GM19193 (cell line): ENCODE data around the gene RNASE13.

Source experiments
- POLR2A ChIP-seq: IDR thresholded peaks from 4 replicates; pipeline ENCODE4 v1.6.1; 2011; ENCODE audit not compliant: insufficient read depth, insufficient read length; ENCODE audit errors: extremely low read depth

The RNASE13 gene

DNA sequence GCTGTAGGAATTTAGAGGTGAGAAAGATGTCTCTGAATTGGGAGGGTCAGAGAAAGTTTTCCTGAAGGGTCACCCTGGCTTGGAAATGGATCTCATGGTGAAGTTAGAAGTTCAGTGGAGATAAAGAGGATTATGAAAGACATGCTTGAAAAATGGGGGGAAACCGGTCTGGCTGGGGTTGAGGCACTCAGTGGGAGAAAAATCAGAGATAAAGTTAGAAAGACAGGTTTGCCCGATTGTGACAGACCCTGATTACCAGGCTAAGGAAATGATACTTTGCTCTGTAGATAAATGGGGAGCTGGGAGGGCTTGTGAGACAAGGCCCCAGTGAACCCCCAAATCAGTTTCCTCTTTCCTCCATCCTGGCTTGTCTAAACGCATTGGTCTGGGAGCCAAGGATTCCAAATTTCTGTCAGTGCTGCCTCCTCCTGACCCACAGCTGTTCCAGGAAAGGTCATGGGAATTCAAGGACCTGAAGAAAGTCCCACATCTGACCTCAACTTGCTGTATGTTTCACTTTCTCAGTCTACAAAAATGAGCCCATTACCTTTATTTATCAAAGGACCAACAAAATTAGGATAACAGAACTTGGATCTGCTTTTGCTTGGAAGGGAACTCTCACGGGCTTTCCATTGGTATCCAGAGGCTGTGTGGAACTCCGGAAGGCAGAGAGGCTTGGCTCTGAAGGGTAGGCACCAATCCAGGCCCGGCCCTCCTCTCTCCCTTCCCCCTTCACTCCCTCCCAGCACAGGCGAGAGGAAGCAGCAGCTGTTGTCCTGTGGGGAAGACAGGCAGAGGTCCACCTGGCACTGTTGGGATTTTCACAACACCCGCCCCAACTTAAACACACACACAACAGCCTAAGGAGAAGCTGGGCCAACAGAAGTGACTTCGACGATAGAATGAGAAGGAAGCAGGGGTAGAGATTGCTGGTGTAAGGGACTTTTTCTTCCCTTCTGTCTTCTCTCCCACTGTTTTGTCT, 4.1 kb upstream of the RNASE13 start:
- TF ChIP-seq POLR2A = no peak

DNA sequence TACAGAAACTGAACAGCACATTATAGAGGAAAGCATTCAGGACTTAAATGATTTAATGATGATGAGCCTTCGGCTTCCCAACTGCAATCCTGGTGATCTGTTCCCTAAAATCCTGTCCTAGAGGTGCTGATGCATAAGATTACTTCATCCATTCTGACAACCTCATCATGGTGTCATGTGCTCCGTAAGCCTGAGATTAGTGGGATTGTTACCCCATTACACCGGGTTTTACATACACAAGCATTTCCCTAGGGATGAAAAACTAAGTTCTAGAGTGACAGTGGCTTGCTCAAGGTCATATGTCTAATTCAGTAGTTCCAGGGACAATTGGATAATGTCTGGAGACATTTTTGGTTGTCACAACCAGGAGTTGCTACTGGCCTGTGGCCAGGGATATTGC, 2.5 kb upstream of the RNASE13 start:
- no peak for TF ChIP-seq POLR2A

DNA sequence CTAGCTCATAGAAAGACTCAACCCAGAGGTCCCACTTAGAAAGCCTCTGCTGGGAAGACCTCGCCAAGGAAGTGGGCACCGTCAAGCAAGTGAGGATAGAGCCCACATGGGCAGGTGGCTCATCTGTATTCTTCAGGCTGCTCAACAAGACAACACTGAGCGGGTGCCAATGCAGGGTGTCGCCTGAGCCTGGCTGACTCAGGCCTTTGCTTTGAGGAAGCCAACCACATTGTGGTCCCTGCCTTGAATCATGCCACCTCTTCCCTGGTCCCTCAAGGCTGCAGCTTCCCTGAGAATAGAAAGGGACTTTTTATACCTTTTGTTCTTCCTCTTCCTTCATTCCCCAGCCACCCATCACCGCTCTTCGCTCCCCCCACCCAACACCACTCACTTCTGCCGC, 2.1 kb upstream of the RNASE13 start:
- no peak for TF ChIP-seq POLR2A

DNA sequence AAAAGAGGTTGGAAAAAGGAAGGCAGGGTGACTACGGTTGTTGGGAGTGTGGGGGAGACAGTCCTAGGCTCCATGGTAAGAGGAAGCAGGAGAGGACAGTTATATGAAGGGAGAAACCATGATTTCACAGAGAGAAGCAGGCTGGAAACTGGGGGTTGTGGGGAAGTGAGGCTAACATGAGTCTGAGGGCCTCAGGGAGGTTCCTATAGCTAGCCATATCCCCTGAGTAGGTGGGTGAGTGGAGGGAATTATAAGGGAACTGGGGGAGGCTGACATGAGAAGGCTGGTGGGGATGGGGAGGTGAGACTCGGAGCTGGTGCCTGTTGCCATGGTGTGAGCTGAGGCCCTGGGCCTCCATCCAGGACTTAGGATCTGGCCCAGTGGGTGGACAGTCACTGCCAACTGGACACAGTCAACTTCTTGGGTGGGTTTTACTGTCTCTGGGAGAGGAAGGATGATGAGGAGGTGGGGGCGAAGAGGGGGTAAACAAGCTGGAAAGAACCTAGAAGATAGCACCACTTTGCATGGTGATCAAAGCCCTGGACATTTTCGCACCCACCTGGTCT, 1.4 kb downstream of the RNASE13 start:
- no peak for TF ChIP-seq POLR2A

DNA sequence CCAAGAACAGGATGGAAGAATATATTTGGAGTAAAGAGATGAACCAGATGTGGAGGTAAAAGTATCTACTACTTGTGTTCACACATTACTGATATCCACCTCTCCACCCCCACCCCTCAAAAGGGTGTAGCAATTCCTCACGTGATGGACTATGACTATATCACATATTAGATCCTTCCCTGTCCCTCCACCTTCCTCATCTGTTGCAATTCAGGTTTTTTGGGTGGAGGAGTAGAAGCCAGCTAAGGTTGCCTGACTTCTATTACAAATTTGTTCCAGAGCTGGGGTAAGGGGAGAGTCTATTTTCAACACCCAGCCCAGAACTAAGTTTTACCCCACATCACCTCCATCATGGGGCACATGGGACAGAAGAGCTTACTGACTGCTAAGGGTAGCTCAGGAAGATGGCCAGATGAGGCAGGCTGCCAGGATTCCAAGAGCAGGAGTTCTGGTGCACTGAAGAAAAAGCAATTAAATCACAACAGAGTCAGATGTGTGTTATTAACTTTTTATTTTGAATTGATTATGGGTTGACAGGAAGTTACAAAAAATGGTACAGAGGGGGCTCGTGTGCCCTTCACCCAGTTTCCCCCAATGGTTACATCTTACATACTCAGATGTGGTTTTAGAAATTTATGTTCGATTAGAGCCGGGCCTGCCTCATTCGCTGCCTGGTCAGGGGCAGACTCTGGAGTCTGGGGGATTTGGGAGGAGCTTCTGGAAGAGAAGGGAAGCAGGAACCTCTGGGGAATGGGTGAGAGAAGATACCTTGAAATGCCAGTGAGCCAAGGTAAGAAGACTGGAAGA, 2.1 kb downstream of the RNASE13 start:
- no peak for TF ChIP-seq POLR2A

DNA sequence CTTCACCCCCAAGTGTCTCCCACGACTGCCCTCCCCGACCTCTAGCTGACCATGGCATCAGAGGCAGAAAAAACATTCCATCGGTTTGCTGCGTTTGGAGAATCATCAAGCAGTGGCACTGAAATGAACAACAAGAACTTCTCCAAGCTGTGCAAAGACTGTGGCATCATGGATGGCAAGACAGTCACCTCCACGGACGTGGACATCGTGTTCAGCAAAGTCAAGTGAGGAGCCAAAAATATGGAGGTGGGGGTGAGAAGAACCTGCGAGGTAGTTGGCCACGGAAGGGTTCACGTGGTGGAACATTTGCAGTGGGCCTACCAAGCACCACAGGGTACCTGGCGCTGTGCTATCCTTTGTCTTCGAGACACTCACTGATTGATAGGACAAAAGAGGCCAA, 4.1 kb downstream of the RNASE13 start:
- TF ChIP-seq POLR2A = no peak

DNA sequence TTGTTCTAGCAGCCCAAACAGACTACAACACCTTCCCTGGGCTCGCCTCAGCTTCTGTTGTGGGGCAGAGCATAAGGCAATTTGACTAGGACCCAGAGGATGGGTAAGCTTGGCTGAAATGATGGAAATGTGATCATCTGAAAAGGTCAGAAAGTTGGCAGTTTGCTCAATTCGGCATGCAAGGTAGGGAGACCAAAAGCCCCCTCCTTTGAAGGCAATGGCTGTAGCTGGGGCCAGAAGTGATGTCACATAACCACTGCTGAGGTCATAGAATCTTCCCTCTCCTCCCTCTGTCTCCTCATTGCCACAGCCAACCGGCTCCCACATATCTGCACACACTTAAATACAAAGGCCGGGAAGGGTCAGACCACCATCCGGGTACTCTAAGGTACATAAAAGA, 4.7 kb downstream of the RNASE13 start, which contains the start of gene TPPP2:
TPPP2 (plus strand) TSS at position 301 of the 400 bp plus-strand sequence. CDS start 365 bp downstream, outside the sequence.
- no peak for TF ChIP-seq POLR2A

DNA sequence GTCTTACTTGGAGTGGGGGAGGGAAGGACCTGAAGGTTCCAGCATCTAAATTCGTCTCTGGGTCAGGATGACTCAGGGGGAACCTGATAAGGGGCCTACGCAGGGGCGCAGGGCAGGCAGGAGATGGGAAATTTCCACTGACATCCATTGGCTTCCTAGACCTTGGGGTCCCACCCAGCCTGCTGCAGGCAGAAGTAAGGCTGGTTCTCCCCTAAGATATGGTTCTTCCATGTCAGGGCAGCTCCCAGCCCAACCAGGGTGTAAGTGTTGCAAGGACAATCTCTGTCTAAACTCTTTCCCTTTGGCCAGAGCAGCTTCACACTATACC, 7.7 kb downstream of the RNASE13 start:
- no peak for TF ChIP-seq POLR2A

DNA sequence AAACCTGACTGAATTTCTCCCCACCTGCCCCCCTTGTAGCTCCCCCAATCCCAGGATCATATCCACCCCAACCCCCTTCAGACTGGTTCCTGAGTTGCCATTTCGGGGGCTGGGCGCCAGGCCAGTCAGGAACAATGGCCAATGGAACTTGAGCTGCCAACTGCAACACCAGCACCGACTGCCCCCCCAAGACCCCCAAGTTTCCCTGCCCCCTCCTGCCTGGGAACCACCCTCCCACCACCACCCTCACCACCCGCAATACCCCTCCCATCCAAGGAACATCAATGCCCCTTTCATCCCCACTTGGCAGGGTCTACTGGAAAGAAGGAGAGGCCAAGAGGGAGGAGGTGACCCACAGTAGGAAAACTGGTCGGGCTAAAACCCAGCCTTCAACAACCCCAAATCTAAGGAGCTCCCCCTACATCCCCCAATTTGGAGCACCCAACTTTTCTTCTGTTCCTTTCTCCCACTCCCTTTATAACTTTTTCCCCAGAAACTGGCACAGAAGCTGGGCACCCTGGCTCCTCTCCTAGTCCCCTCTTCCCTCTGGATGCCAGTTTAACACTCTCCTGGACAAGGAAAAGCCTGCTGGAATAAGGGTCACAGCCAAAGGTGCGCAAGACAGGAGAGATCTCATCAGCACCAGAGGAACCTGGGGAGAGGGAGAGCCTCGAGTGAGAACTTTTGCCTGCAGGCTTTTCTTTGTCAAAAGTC, 8.2 kb downstream of the RNASE13 start:
- no peak for TF ChIP-seq POLR2A

DNA sequence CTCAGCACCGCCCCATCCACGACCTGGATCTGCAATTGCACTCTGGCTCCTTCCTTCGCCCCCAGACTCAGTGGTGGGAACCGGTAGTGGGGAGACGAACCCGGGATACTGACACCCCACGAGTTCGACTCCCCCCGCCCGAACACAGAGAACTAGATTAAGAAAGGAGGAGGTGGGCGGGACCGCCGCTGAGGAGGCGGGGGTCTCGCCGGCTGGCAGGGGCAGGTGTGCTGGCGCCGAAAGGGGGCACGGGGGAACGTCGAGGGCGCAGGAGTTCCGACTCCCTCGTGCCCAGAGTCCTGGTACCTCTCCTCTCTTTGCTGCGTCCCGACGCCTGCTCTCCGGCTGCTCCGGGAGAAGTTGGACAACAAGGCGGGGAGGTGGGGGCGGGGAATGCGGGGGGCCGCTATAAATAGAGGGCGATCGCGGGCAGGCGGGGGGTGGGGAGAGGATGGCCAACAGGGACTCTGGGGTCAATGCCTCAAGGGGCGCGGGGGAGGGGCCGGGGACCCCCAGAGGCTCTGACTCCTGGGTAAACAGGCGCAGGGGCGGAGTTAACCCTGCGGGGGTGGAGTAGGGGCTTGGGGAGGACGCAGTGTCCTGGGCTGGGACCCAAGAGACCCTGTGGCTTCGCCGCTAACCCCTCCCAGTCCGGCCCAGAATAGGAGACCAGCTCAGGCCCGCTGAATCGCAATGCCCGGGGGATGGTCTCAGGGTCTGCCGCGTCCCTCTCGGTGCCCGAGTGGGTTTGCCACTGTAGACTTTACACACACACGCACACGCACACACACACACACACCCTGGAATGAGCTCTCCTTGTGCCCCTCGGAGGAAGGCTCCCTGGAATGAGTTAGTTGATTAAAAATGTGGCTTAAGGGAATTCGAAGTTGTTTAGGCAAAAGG, 9.0 kb downstream of the RNASE13 start:
- TF ChIP-seq POLR2A = no peak

DNA sequence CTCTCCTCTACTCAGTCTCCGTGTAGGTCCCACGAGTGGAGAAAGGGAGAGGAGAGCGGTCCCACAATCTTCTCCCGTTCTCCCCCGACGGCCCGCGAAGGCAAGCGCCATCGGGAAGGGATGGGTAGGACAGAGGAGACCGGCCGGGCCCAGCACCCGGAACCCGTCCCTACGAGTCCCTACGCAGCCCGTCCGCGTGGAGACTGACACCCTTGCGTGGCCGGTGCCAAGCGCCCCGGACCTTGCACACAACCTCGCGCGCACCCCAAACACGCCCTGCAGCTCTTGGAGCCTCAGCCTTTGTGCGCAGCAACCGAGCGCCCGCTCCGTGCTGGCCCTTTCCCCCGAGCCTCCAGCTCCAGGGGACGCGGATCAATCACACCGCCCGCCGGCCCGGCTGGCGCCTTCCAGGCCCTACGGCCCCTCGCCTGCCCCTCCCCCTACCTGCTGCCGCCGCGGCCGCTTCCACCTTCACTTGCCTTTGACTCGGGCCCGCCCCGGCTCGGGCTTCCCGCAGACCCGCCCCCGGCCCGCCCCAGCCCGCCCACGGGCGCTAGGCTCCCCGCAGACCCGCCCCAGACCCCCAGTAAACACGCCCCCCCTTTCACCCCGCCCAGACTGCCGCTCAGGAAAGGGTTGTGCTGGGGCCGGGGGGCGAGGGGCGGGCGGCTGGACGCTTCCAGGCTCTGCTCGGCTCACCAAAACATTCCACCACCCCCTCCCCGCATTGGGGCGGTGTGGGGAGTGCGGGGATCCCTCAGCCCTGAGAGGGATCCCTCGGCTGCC, 9.8 kb downstream of the RNASE13 start, which contains the start of gene NDRG2:
NDRG2 (minus strand) TSS at position 477 of the 786 bp plus-strand sequence. CDS start 1,746 bp downstream, outside the sequence.
- no peak for TF ChIP-seq POLR2A

DNA sequence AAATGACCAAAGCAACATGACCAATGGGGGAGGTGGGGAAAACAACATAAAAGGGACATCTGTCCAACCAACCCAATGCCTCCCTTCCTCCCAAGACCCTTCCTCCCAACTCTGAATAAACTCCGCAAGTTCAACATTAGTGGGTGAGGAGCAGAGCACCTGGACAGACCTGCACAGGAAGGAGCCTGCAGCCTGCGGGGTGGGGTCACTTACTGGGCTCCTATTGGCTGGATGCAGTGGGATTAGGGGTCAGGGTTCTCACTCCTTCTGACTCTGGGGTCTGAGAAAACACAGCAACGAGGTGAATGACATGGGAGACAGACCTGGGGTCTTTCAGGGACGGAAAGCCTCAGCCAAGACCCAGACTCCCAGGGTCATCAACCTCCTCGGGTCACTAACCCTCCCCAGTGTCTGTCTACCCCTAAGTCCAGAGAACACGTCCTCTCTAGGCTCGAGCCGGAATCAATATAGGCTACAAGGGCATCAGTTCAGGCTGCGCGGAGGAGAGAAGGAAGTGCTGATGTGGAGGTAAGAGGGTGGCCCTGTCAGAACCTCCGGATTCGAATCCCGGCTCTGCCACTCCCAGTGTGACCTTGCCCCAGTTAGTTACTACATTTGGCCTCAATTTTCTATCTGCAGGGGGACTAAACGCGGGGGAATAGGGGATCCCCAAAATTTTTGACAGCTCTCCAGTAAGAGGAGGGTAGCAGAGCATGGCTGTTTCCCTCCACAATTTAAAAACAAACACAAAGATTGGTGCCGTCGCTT, 10.6 kb downstream of the RNASE13 start:
- TF ChIP-seq POLR2A = no peak
